ENCODE data around the gene WDR37. TPM values are rescaled to one million over a fixed set of nuclear protein-coding genes. Genes with fewer than 3 reads are reported as not detected.

WDR37 gene
- total RNA-seq, 1 experiment from 2014 or later: 9.6 TPM

- Histone ChIP-seq H3K27ac (ENCODE audit: low read length) (no peak overlapping the region), H3K4me1 (ENCODE audit: control insufficient read depth, insufficient read depth, low read length) (peaks cover 13% of the 10 kb centered on the region), H3K36me3 (ENCODE audit: control insufficient read depth, insufficient read depth, low read length) (peaks cover 28% of the 10 kb centered on the region), H3K9me3 (ENCODE audit: control insufficient read depth, insufficient read depth, low read depth, low read length) (no peaks in the 10 kb centered on the region), H3K27me3 (ENCODE audit: control insufficient read depth, insufficient read depth, low read length) (no peaks in the 10 kb centered on the region), H3K4me3 (ENCODE audit: low read depth in 2 of 2, low read length in 2 of 2) (no peak overlapping the region)
- ChIA-PET POLR2A (no interaction called here), CTCF (no interaction called here)
- TF ChIP-seq TCF7L2 (IDR thresholded peaks at IDR 0.05; ENCODE audit: low read depth, low read length) (no peak), POLR2AphosphoS5 (IDR thresholded peaks at IDR 0.05; ENCODE audit: low read depth, low read length) (no peak), REST (IDR thresholded peaks at IDR 0.05; ENCODE audit: insufficient read depth in 1 of 2, low read depth in 2 of 2, low read length in 1 of 2) (no peak), SIN3A (IDR thresholded peaks at IDR 0.05; ENCODE audit: borderline replicate concordance, insufficient read depth, low read depth, low read length) (no peak), CTCF (IDR thresholded peaks at IDR 0.05) (no peak)
- intact Hi-C loops (cut with micrococcal nuclease; ENCODE audit: unreplicated experiment): no loop called here
- no peak for ATAC-seq
- no peak for DNase-seq (ENCODE audit: low read depth, low spot score)
- in situ Hi-C loops (cut with HindIII; ENCODE audit: low pct_unique_long_range_greater_than_20kb, low sequenced_read_pairs): no loop called here
- no TSS peak for BruUV-seq (replicated peaks)
Observed at GRCh38 chr10:1043532-1043995, 12.6 kb upstream of the WDR37 start.

- in situ Hi-C loops (cut with HindIII; ENCODE audit: low pct_unique_long_range_greater_than_20kb, low sequenced_read_pairs) (no loop called here), intact Hi-C loops (cut with micrococcal nuclease; ENCODE audit: unreplicated experiment) (no loop called here)
- DNase-seq (ENCODE audit: low read depth, low spot score) (no peak), ATAC-seq (no peak)
- Histone ChIP-seq H3K27me3 (ENCODE audit: control insufficient read depth, insufficient read depth, low read length) (no peaks in the 10 kb centered on the region), H3K4me3 (ENCODE audit: low read depth in 2 of 2, low read length in 2 of 2) (no peak overlapping the region), H3K27ac (ENCODE audit: low read length) (no peak overlapping the region), H3K36me3 (ENCODE audit: control insufficient read depth, insufficient read depth, low read length) (peaks cover 28% of the 10 kb centered on the region), H3K4me1 (ENCODE audit: control insufficient read depth, insufficient read depth, low read length) (peaks cover 13% of the 10 kb centered on the region), H3K9me3 (ENCODE audit: control insufficient read depth, insufficient read depth, low read depth, low read length) (no peaks in the 10 kb centered on the region)
- POLR2A ChIA-PET: no interaction called here
- BruUV-seq (replicated peaks): no TSS peak
- TF ChIP-seq CTCF (IDR thresholded peaks at IDR 0.05): no peak
- TF ChIP-seq TCF7L2 (IDR thresholded peaks at IDR 0.05; ENCODE audit: low read depth, low read length): no peak
- no peak for TF ChIP-seq SIN3A (IDR thresholded peaks at IDR 0.05; ENCODE audit: borderline replicate concordance, insufficient read depth, low read depth, low read length)
- TF ChIP-seq POLR2AphosphoS5 (IDR thresholded peaks at IDR 0.05; ENCODE audit: low read depth, low read length): no peak
- no peak for TF ChIP-seq REST (IDR thresholded peaks at IDR 0.05; ENCODE audit: insufficient read depth in 1 of 2, low read depth in 2 of 2, low read length in 1 of 2)
- CTCF ChIA-PET: no interaction called here
Observed at GRCh38 chr10:1044146-1044545, 12.0 kb upstream of the WDR37 start.
